ENCODE measurements around the gene MCM10.
"Not testable (repeated sequence)": the region's sequence is repeated elsewhere in the genome, so short reads cannot be mapped to it uniquely, and the experiment has no call there.

The MCM10 gene

GRCh38 chr10:13221572-13221971 lies 60.2 kb downstream of the MCM10 start:
- no peak for DNase-seq (ENCODE audit: low spot score)

- DNase-seq (ENCODE audit: low spot score), result no peak
Measured at GRCh38 chr10:13222151-13222550, 60.8 kb downstream of the MCM10 start.

GRCh38 chr10:13222566-13222965 lies 61.2 kb downstream of the MCM10 start:
- DNase-seq (ENCODE audit: low spot score), result no peak

- no peak for DNase-seq (ENCODE audit: low spot score)
Measured at GRCh38 chr10:13223241-13223640, 61.9 kb downstream of the MCM10 start.

GRCh38 chr10:13224210-13224995 lies 63.0 kb downstream of the MCM10 start:
- no peak for DNase-seq (ENCODE audit: low spot score)

- no peak for DNase-seq (ENCODE audit: low spot score)
Measured at GRCh38 chr10:13225601-13226000, 64.2 kb downstream of the MCM10 start.

- DNase-seq (ENCODE audit: low spot score), result no peak
Measured at GRCh38 chr10:13227031-13227430, 65.7 kb downstream of the MCM10 start.

- DNase-seq (ENCODE audit: low spot score), result no peak
Measured at GRCh38 chr10:13231190-13231589, 69.8 kb downstream of the MCM10 start.

- no peak for DNase-seq (ENCODE audit: low spot score)
Measured at GRCh38 chr10:13231808-13232207, 70.5 kb downstream of the MCM10 start.

GRCh38 chr10:13233358-13233757 lies 72.0 kb downstream of the MCM10 start:
- no peak for DNase-seq (ENCODE audit: low spot score)

GRCh38 chr10:13234172-13234571 lies 72.8 kb downstream of the MCM10 start, which contains the start of gene UCMA:
TSS of gene UCMA (minus strand) at chr10:13234374. CDS start at chr10:13234258, 116 bp downstream.
- no peak for DNase-seq (ENCODE audit: low spot score)

- DNase-seq (ENCODE audit: low spot score), result not testable (repeated sequence)
Measured at GRCh38 chr10:13234736-13235135, 73.4 kb downstream of the MCM10 start.

GRCh38 chr10:13236638-13237037 lies 75.3 kb downstream of the MCM10 start:
- DNase-seq (ENCODE audit: low spot score), result no peak

GRCh38 chr10:13238271-13239077 lies 77.1 kb downstream of the MCM10 start:
- no peak for DNase-seq (ENCODE audit: low spot score)

GRCh38 chr10:13239923-13240322 lies 78.6 kb downstream of the MCM10 start:
- no peak for DNase-seq (ENCODE audit: low spot score)

GRCh38 chr10:13241613-13242012 lies 80.3 kb downstream of the MCM10 start:
- DNase-seq (ENCODE audit: low spot score), result no peak

GRCh38 chr10:13242260-13242659 lies 80.9 kb downstream of the MCM10 start:
- DNase-seq (ENCODE audit: low spot score), result not testable (repeated sequence)

- DNase-seq (ENCODE audit: low spot score), result no peak
Measured at GRCh38 chr10:13247246-13247645, 85.9 kb downstream of the MCM10 start.

- no peak for DNase-seq (ENCODE audit: low spot score)
Measured at GRCh38 chr10:13247784-13248183, 86.4 kb downstream of the MCM10 start.

- no peak for DNase-seq (ENCODE audit: low spot score)
Measured at GRCh38 chr10:13253726-13254125, 92.4 kb downstream of the MCM10 start.

- no peak for DNase-seq (ENCODE audit: low spot score)
Measured at GRCh38 chr10:13256627-13257026, 95.3 kb downstream of the MCM10 start.

- DNase-seq (ENCODE audit: low spot score), result no peak
Measured at GRCh38 chr10:13257621-13258140, 96.3 kb downstream of the MCM10 start.
